ENCODE results near the gene NOP53.
"Not testable (repeated sequence)": the region's sequence is repeated elsewhere in the genome, so short reads cannot be mapped to it uniquely, and the experiment has no call there.

Gene NOP53

DNA sequence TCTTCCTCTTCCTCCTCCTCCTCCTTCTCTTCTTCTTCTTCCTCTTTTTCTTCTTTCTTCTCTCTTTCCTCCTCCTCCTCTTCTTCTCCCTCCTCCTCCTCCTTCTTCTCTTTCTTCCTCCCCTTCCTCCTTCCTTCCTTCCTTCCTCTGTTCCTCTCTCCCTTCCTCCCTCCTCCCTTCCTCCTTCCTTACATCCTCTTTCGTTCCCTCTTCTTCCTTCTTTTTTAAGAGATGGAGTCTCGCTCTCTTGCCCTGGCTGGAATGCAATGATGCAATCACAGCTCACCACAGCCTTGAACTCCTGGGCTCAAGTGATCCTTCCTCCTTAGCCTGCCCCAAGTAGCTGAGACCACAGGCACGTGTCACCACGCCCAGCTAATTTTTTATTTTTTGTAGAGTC, 18.9 kb upstream of the NOP53 start:
- 0 out of 2 replicates have a peak, but pooled peaks cover 3% of the 10 kb centered on the region for H3K79me2 ChIP-seq (ENCODE audit: insufficient read depth, low read length)
- TF ChIP-seq CTCF (conservative IDR thresholded peaks at IDR 0.05; ENCODE audit: low read length) (no peak), EZH2phosphoT487 (IDR thresholded peaks at IDR 0.05; ENCODE audit: borderline replicate concordance) (no peak)
- H3F3A ChIP-seq (ENCODE audit: low read depth) = peaks cover 3% of the 10 kb centered on the region; the same call in 1 of the 2 replicates
- H3K36me3 ChIP-seq (ENCODE audit: insufficient read depth, low read length) = no peaks in the 10 kb centered on the region
- no peak overlapping the region for H2AFZ ChIP-seq (ENCODE audit: low read length)
- no peaks in the 10 kb centered on the region for H4K20me1 ChIP-seq (ENCODE audit: insufficient read depth, low read length, poor library complexity, severe bottlenecking)
- H3K4me1 ChIP-seq (ENCODE audit: insufficient read depth, low read length, poor library complexity, severe bottlenecking) = peaks cover 20% of the 10 kb centered on the region
- H3K9me3 ChIP-seq (ENCODE audit: insufficient read depth, low read depth, low read length) = no peaks in the 10 kb centered on the region
- no peak overlapping the region for H3K4me3 ChIP-seq (ENCODE audit: low read length, poor library complexity, severe bottlenecking)
- H3K4me2 ChIP-seq (ENCODE audit: low read depth, low read length, poor library complexity, severe bottlenecking) = no peak overlapping the region
- H3K9me2 ChIP-seq (replicated peaks; ENCODE audit: low read depth, low read length) = no peaks in the 10 kb centered on the region
- no peak overlapping the region for H3K9ac ChIP-seq (ENCODE audit: low read depth, low read length, poor library complexity, severe bottlenecking)
- no peaks in the 10 kb centered on the region for H3K27me3 ChIP-seq (ENCODE audit: insufficient read depth, low read length, poor library complexity, severe bottlenecking)

DNA sequence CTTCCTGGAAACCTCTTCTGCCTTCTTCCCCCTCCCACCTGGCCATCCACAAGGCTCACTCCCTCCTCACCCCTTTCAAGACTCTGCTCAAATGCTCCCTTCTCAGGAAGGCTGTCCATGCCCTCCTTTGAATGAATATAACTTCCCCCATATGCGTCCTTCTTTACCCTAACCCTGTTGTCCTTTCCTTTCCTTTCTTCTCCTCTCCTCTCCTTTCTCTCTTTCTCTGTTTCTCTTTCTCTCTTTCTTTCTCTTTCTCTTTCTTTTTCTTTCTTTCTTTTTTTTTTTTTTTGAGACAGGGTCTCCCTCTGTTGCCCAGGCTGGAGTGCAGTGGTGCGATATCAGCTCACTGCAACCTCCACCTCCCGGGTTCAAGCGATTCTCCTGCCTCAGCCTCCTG, 17.1 kb upstream of the NOP53 start:
- not testable (repeated sequence) for H2AFZ ChIP-seq (ENCODE audit: low read length); H3K4me3 ChIP-seq (ENCODE audit: low read length, poor library complexity, severe bottlenecking); H4K20me1 ChIP-seq (ENCODE audit: insufficient read depth, low read length, poor library complexity, severe bottlenecking); H3K79me2 ChIP-seq (ENCODE audit: insufficient read depth, low read length); H3K9me3 ChIP-seq (ENCODE audit: insufficient read depth, low read depth, low read length); H3K9me2 ChIP-seq (replicated peaks; ENCODE audit: low read depth, low read length); H3F3A ChIP-seq (ENCODE audit: low read depth); H3K36me3 ChIP-seq (ENCODE audit: insufficient read depth, low read length); H3K27me3 ChIP-seq (ENCODE audit: insufficient read depth, low read length, poor library complexity, severe bottlenecking)
- Histone ChIP-seq H3K9ac (ENCODE audit: low read depth, low read length, poor library complexity, severe bottlenecking) (peak overlapping the region; percentile 88), H3K4me2 (ENCODE audit: low read depth, low read length, poor library complexity, severe bottlenecking) (peak overlapping the region; percentile 98), H3K4me1 (ENCODE audit: insufficient read depth, low read length, poor library complexity, severe bottlenecking) (peaks cover 20% of the 10 kb centered on the region)

DNA sequence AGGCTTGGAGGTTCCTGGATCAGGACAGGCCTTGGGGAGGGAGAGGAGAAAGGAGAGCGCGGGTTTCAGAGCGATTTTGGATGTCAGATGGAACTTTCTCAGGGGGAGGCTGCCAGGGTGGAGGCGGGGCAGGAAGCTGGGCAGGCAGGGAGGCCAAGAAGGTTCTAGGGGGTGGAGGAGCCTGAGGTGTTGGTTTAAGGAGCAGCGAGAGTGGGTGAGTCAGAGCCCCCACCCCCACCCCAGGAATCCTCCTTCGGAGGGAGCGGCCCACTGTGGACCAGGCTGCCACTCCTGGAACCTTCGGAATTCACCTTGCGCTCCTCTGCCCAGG, 15.9 kb upstream of the NOP53 start:
- Histone ChIP-seq H3F3A (ENCODE audit: low read depth) (peaks cover 3% of the 10 kb centered on the region; the same call in 1 of the 2 replicates), H3K79me2 (ENCODE audit: insufficient read depth, low read length) (0 out of 2 replicates have a peak, but pooled peaks cover 3% of the 10 kb centered on the region), H3K9ac (ENCODE audit: low read depth, low read length, poor library complexity, severe bottlenecking) (peak overlapping the region; percentile 88), H3K4me2 (ENCODE audit: low read depth, low read length, poor library complexity, severe bottlenecking) (peak overlapping the region; percentile 98), H3K9me3 (ENCODE audit: insufficient read depth, low read depth, low read length) (no peaks in the 10 kb centered on the region), H2AFZ (ENCODE audit: low read length) (peak overlapping the region; percentile 68), H3K9me2 (replicated peaks; ENCODE audit: low read depth, low read length) (no peaks in the 10 kb centered on the region), H4K20me1 (ENCODE audit: insufficient read depth, low read length, poor library complexity, severe bottlenecking) (no peaks in the 10 kb centered on the region), H3K27me3 (ENCODE audit: insufficient read depth, low read length, poor library complexity, severe bottlenecking) (no peaks in the 10 kb centered on the region), H3K4me3 (ENCODE audit: low read length, poor library complexity, severe bottlenecking) (peak overlapping the region; percentile 79), H3K36me3 (ENCODE audit: insufficient read depth, low read length) (no peaks in the 10 kb centered on the region), H3K4me1 (ENCODE audit: insufficient read depth, low read length, poor library complexity, severe bottlenecking) (peaks cover 20% of the 10 kb centered on the region)
- no peak for TF ChIP-seq EZH2phosphoT487 (IDR thresholded peaks at IDR 0.05; ENCODE audit: borderline replicate concordance)
- no peak for TF ChIP-seq CTCF (conservative IDR thresholded peaks at IDR 0.05; ENCODE audit: low read length)

DNA sequence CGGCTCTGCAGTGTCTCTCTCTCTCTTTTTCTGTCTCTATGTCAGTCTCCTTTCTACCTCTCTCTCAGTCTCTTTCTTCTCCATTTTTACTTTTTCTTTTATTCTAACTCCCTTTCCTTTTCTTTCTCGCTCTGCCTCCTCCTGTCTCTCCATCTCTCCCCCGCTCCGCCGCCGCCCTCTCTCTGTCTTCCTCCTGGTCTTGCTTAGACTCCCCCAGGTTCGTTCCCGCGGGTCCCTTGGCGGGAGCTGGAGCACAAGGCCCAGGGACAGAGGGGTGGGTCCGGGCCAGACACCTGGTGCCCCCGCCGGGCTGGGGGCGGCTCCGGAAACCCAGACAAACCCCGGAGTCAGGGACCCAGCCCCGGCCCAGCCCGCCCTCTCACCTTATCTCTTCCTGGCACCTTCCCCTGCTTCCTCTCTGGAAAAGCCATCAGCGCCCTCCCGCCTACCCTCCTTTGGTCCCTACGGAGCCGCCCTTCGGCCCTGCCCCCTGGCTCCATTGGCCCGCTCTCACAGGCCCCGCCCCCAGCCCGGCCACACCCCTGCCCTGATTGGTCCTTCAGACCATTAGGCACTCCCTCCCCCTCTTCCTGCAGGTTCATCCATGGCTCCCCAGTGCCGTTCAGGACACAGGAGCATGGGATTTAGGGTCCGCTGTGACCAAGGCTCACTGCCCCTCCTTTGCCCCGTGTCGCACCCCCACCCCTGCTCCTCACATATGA, 15.4 kb upstream of the NOP53 start:
- H3K9me3 ChIP-seq (ENCODE audit: insufficient read depth, low read depth, low read length) = no peaks in the 10 kb centered on the region
- peaks cover 3% of the 10 kb centered on the region; the same call in 1 of the 2 replicates for H3F3A ChIP-seq (ENCODE audit: low read depth)
- H3K9ac ChIP-seq (ENCODE audit: low read depth, low read length, poor library complexity, severe bottlenecking) = peak overlapping the region; percentile 88
- H3K27me3 ChIP-seq (ENCODE audit: insufficient read depth, low read length, poor library complexity, severe bottlenecking) = no peaks in the 10 kb centered on the region
- H3K36me3 ChIP-seq (ENCODE audit: insufficient read depth, low read length) = no peaks in the 10 kb centered on the region
- no peaks in the 10 kb centered on the region for H3K9me2 ChIP-seq (replicated peaks; ENCODE audit: low read depth, low read length)
- H3K79me2 ChIP-seq (ENCODE audit: insufficient read depth, low read length) = 0 out of 2 replicates have a peak, but pooled peaks cover 3% of the 10 kb centered on the region
- H3K4me3 ChIP-seq (ENCODE audit: low read length, poor library complexity, severe bottlenecking) = peak overlapping the region; percentile 79
- no peaks in the 10 kb centered on the region for H4K20me1 ChIP-seq (ENCODE audit: insufficient read depth, low read length, poor library complexity, severe bottlenecking)
- H3K4me2 ChIP-seq (ENCODE audit: low read depth, low read length, poor library complexity, severe bottlenecking) = peak overlapping the region; percentile 98
- TF ChIP-seq EZH2phosphoT487 (IDR thresholded peaks at IDR 0.05; ENCODE audit: borderline replicate concordance) (no peak), CTCF (conservative IDR thresholded peaks at IDR 0.05; ENCODE audit: low read length) (no peak)
- peak overlapping the region; percentile 68 for H2AFZ ChIP-seq (ENCODE audit: low read length)
- peaks cover 20% of the 10 kb centered on the region for H3K4me1 ChIP-seq (ENCODE audit: insufficient read depth, low read length, poor library complexity, severe bottlenecking)
